Peyer's patch (tissue), 4 donors: ENCODE measurements around the gene FAM120A. TPM values are rescaled to one million over a fixed set of nuclear protein-coding genes. Genes with fewer than 3 reads are reported as not detected.

Experiments
- DNase-seq, 3 donors: peaks; one replicate each; pipeline ENCODE4 v3.0.0-alpha.2; 2017 to 2019
- H3K27ac ChIP-seq, 4 donors: fragments of 200-600 bp; sonication (generic); one replicate each; pipeline ENCODE4 v1.5.1; 2016 to 2019
- H3K27me3 ChIP-seq, 2 donors: fragments of 200-600 bp; sonication (generic); one replicate each; pipeline ENCODE4 v1.5.1; 2019
- H3K36me3 ChIP-seq, 3 donors: fragments of 200-600 bp; sonication (generic); one replicate each; pipeline ENCODE4 v1.5.1; 2016 to 2019
- H3K4me1 ChIP-seq, 4 donors: fragments of 200-600 bp; sonication (generic); one replicate each; pipeline ENCODE4 v1.5.1; 2016 to 2019
- H3K4me3 ChIP-seq, 4 donors: fragments of 200-600 bp; sonication (generic); 1 replicate in 3 of 4; 2 replicates in 1 of 4; pipeline ENCODE4 v1.5.1; 2016 to 2019; ENCODE audit warnings: mild to moderate bottlenecking in 1 of 4
- H3K9me3 ChIP-seq, 4 donors: fragments of 200-600 bp; sonication (generic); one replicate each; pipeline ENCODE4 v1.5.1; 2016 to 2019; ENCODE audit warnings: mild to moderate bottlenecking in 1 of 4
- POLR2A ChIP-seq, 2 donors: fragments of 450-650 bp; IDR thresholded peaks; one replicate each; pipeline ENCODE4 v1.5.1; 2017; ENCODE audit warnings: antibody characterized with exemption in 2 of 2, mild to moderate bottlenecking in 2 of 2, moderate library complexity in 2 of 2
- total RNA-seq, 4 donors: library from RNA; depleted of rRNA; stranded (reverse); fragments of >200 nt; gene quantifications; one replicate each; pipeline ENCODE4 v1.1.0, GENCODE V29; 2016
- TF ChIP-seq, protein P1 (sequence below), 6 experiments: fragments of 450-650 bp in 4 of 6; fragments of 200-600 bp in 2 of 6; sonication (generic) in 1 of 6; IDR thresholded peaks; one replicate each; pipeline ENCODE4 v1.5.1; 2017 to 2019; ENCODE audit warnings: antibody characterized with exemption in 6 of 6, mild to moderate bottlenecking in 3 of 6, moderate library complexity in 1 of 6

FAM120A gene
- total RNA-seq, 4 donors from 2014 or later: 128 to 159 (median 136) TPM

DNA sequence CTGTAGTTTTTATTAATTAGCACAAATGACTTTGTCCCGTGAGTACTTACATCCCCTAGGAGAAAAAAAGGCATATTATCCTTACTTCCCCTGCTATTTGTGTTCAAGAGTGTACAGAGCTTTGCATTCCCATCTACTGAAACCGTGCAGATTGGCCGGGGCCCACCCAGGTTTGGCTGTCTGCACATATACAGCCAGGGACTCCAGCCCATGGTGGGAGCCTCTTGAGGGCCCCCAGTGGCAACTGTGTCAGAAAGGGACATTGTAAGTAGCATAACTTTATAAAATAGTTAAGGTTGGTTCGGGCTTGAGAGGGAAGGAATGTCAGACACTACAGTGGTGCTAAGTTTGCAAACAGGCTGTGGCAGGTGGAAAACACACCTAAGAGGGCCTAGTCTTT, 149.6 kb downstream of the FAM120A start:
- Histone ChIP-seq H3K27ac (no peak overlapping the region), H3K4me3 (no peak overlapping the region), H3K27me3 (no peaks in the 10 kb centered on the region), H3K36me3 (no peaks in the 10 kb centered on the region), H3K4me1 (peaks cover 0 to 26% (median 3%) of the 10 kb centered on the region in 4 donors), H3K9me3 (no peaks in the 10 kb centered on the region)
- DNase-seq: peak in 1 of 3 donors; percentile 21
- TF ChIP-seq POLR2A (IDR thresholded peaks at IDR 0.05): no peak
- TF ChIP-seq, protein P1, sequence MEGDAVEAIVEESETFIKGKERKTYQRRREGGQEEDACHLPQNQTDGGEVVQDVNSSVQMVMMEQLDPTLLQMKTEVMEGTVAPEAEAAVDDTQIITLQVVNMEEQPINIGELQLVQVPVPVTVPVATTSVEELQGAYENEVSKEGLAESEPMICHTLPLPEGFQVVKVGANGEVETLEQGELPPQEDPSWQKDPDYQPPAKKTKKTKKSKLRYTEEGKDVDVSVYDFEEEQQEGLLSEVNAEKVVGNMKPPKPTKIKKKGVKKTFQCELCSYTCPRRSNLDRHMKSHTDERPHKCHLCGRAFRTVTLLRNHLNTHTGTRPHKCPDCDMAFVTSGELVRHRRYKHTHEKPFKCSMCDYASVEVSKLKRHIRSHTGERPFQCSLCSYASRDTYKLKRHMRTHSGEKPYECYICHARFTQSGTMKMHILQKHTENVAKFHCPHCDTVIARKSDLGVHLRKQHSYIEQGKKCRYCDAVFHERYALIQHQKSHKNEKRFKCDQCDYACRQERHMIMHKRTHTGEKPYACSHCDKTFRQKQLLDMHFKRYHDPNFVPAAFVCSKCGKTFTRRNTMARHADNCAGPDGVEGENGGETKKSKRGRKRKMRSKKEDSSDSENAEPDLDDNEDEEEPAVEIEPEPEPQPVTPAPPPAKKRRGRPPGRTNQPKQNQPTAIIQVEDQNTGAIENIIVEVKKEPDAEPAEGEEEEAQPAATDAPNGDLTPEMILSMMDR (IDR thresholded peaks at IDR 0.05): no peak

DNA sequence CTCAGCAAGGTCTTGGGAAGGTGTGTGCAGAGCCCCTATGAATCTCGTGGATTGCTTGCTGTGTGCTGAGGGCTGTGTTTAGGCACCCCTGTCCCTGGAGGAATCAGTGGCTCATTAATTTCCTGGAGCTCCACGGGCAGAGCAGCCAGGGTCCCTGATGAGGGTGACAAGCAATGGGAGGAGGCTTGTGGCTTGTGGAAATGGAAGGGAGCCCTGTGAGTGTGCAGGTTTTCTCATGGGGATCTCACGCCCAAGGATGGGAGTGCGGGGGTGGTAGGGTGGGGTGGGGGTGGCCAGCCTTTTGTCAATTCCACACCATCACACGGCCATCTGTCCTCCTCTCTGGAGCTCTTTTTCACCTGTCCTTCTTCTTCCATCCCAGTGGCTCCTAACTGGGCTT, 150.2 kb downstream of the FAM120A start:
- H3K27me3 ChIP-seq: no peaks in the 10 kb centered on the region
- no peak overlapping the region for H3K4me3 ChIP-seq
- H3K4me1 ChIP-seq: peaks cover 0 to 26% (median 3%) of the 10 kb centered on the region in 4 donors
- no peak overlapping the region for H3K27ac ChIP-seq
- H3K9me3 ChIP-seq: no peaks in the 10 kb centered on the region
- no peaks in the 10 kb centered on the region for H3K36me3 ChIP-seq
- TF ChIP-seq, protein P1 (IDR thresholded peaks at IDR 0.05): no peak
- peak in 2 of 3 donors; percentile 6 to 15 for DNase-seq

DNA sequence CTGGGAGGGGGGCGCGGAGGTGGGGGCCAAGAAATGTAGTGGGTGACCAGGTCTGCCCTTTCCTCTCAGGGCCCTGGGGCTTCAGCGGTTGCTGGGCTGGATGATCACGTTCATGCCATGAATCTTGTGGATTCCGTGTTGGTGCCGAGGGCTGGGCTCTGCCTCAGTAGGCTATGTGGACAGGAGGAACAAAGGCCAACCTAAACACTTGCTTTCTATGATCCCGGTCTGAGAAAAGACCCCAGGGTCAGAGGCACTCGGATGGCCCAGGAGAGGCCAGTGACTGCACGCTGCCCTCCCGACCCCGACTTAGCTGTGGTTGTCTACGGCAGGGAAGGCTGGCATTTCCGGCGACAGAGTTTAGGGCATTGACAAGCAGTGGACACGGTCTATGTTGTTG, 151.5 kb downstream of the FAM120A start:
- H3K36me3 ChIP-seq: no peaks in the 10 kb centered on the region
- no peak overlapping the region for H3K4me3 ChIP-seq
- H3K9me3 ChIP-seq: peaks cover 0 to 3% (median 0%) of the 10 kb centered on the region in 4 donors
- TF ChIP-seq, protein P1 (IDR thresholded peaks at IDR 0.05): no peak
- no peak for TF ChIP-seq POLR2A (IDR thresholded peaks at IDR 0.05)
- no peak overlapping the region for H3K27ac ChIP-seq
- H3K4me1 ChIP-seq: peaks cover 0 to 26% (median 3%) of the 10 kb centered on the region in 4 donors
- no peaks in the 10 kb centered on the region for H3K27me3 ChIP-seq
- peak in 1 of 3 donors; percentile 40 for DNase-seq

DNA sequence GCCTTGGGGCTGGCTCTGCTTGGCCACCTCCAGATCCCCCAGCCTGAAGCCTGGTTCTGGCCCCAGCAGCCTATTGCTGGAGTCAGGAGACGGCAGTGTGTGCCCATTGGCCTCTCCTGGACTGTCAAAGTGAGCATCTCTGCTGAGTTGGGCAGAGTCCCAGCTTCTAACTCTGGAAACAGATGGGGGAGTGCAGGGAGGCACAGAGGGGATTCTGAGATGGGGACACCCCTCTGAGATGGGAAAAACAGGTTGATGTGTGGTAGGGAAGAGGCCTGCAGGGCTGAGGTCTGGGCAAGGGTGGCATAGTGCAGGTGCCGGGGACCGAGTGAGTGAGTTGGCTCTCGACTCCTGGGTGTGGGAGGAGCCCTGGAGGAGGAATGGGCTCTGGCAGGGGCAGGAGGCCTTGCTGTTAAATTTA, 152.4 kb downstream of the FAM120A start:
- Histone ChIP-seq H3K9me3 (peaks cover 0 to 6% (median 0%) of the 10 kb centered on the region in 4 donors), H3K36me3 (no peaks in the 10 kb centered on the region), H3K4me1 (peaks cover 0 to 17% (median 3%) of the 10 kb centered on the region in 4 donors), H3K27me3 (no peaks in the 10 kb centered on the region), H3K4me3 (no peak overlapping the region), H3K27ac (no peak overlapping the region)
- peak in 1 of 3 donors; percentile 37 for DNase-seq
- TF ChIP-seq, protein P1 (IDR thresholded peaks at IDR 0.05): no peak
- TF ChIP-seq POLR2A (IDR thresholded peaks at IDR 0.05): no peak

DNA sequence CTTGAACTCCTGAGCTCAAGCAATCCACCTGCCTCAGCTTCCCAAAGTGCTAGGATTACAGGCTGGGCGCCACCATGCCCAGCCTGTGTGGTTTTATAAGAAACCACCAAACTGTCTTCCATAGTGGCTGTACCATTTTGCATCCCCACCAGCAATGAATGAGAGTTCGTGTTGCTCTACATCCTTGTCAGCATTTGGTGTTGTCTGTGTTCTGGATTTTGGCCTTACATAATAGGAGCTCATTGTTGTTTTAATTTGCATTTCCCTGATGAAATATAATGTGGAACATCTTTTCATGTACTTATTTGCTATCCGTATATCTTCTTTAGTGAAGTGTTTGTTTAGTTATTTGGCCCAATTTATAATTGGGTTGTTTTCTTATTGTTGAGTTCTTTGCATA, 154.7 kb downstream of the FAM120A start:
- no peaks in the 10 kb centered on the region for H3K36me3 ChIP-seq
- H3K27me3 ChIP-seq: no peaks in the 10 kb centered on the region
- H3K9me3 ChIP-seq: peaks cover 0 to 11% (median 0%) of the 10 kb centered on the region in 4 donors
- DNase-seq: no peak
- H3K27ac ChIP-seq: no peak overlapping the region
- H3K4me1 ChIP-seq: no peaks in the 10 kb centered on the region
- TF ChIP-seq, protein P1 (IDR thresholded peaks at IDR 0.05): no peak
- no peak for TF ChIP-seq POLR2A (IDR thresholded peaks at IDR 0.05)
- no peak overlapping the region for H3K4me3 ChIP-seq

DNA sequence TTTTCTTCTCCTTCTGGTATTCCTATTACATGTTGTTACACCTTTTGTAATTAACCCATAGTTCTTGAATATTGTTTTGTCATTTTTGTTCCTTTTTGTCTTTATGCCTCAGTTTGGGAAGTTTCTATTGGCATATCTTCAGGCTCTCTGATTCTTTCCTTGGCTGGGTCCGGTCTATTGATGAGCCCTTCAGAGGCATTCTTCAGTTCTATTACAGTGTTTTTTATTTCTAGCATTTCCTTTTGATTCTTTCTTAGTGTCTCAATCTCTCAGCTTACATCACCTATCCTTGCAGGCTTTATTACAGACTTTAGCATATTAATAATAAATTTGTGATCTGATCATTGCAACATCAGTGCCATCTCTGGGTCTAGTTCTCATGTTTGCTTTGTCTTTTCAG, 158.7 kb downstream of the FAM120A start:
- no peak overlapping the region for H3K4me3 ChIP-seq
- H3K27ac ChIP-seq: no peak overlapping the region
- no peaks in the 10 kb centered on the region for H3K27me3 ChIP-seq
- no peaks in the 10 kb centered on the region for H3K36me3 ChIP-seq
- H3K4me1 ChIP-seq: peaks cover 0 to 17% (median 0%) of the 10 kb centered on the region in 4 donors
- TF ChIP-seq POLR2A (IDR thresholded peaks at IDR 0.05): no peak
- TF ChIP-seq, protein P1 (IDR thresholded peaks at IDR 0.05): no peak
- H3K9me3 ChIP-seq: peaks cover 0 to 11% (median 0%) of the 10 kb centered on the region in 4 donors
- DNase-seq: no peak
